Prostate gland (tissue), 2 donors: ENCODE results near the gene CHDH. TPM values are rescaled to one million over a fixed set of nuclear protein-coding genes. Genes with fewer than 3 reads are reported as not detected.

ENCODE experiments used
- DNase-seq: peaks from one replicate; pipeline ENCODE4 v3.0.0-alpha.2; 2019; ENCODE audit warnings: low spot score
- H3K27ac ChIP-seq, 2 donors: fragments of 200-600 bp; sonication (generic); 2 replicates each; pipeline ENCODE4 v1.5.1; 2017 to 2019
- H3K27me3 ChIP-seq: fragments of 200-600 bp; sonication (generic); replicated peaks from 2 replicates; pipeline ENCODE4 v1.5.1; 2019; ENCODE audit not compliant: insufficient read depth
- H3K36me3 ChIP-seq, 2 donors: fragments of 200-600 bp; sonication (generic); 1 replicate in 1 of 2; 2 replicates in 1 of 2; pipeline versions ENCODE4 v1.5.1 to v1.8.1; 2017 to 2019
- H3K4me1 ChIP-seq: fragments of 200-600 bp; sonication (generic); replicated peaks from 2 replicates; pipeline ENCODE4 v1.5.1; 2019
- H3K4me3 ChIP-seq, 2 donors: fragments of 200-600 bp; sonication (generic); 2 replicates each; pipeline ENCODE4 v1.5.1; 2017 to 2019
- H3K9me3 ChIP-seq: fragments of 200-600 bp; sonication (generic); 2 replicates; pipeline ENCODE4 v1.5.1; 2017
- CTCF ChIP-seq, 4 experiments: fragments of 200-600 bp in 2 of 4; fragments of 450-650 bp in 2 of 4; sonication (generic) in 2 of 4; IDR thresholded peaks; 1 replicate in 3 of 4; 2 replicates in 1 of 4; pipeline ENCODE4 v1.5.1; 2016 to 2019; ENCODE audit warnings: antibody characterized with exemption in 4 of 4, mild to moderate bottlenecking in 2 of 4, moderate library complexity in 2 of 4
- POLR2A ChIP-seq: fragments of 450-650 bp; IDR thresholded peaks from one replicate; pipeline ENCODE4 v1.6.1; 2016; ENCODE audit warnings: antibody characterized with exemption, mild to moderate bottlenecking
- POLR2AphosphoS5 ChIP-seq: sonication (generic); formaldehyde crosslinking; IDR thresholded peaks from one replicate; pipeline ENCODE4 v1.6.1; 2017; ENCODE audit warnings: antibody characterized with exemption
- WGBS: methylation state at CpG from one replicate; pipeline ENCODE4 v1.1.5; 2018; 5-methylcytosine and 5-hydroxymethylcytosine counted together
- intact Hi-C: fragments of 100-400 bp; cut with DNase I; formaldehyde crosslinking; loops from one replicate; pipeline ENCODE4 v1.14.2; 2022
- total RNA-seq, 2 donors: library from RNA; depleted of rRNA; stranded (reverse); fragments of >200 nt; gene quantifications; one replicate each; pipeline ENCODE4 v1.1.0, GENCODE V29; 2016

Gene CHDH
- total RNA-seq, 2 donors from 2014 or later: 40.2 to 43.9 TPM

- intact Hi-C loops: no loop called here
- WGBS: 94% methylated on average over 4 of the region's 4 CpGs
These were observed 31.2 kb downstream of the CHDH start for GRCh38 chr3:53815067-53815466.

GRCh38 chr3:53813876-53814275, 32.3 kb downstream of the CHDH start:
- intact Hi-C loops: no loop called here
- WGBS: 87% methylated on average over 10 of the region's 10 CpGs
- peaks cover 0 to 4% of the 10 kb centered on the region in 2 donors for H3K36me3 ChIP-seq
- no peak overlapping the region for H3K4me3 ChIP-seq
- H3K4me1 ChIP-seq: no peaks in the 10 kb centered on the region
- DNase-seq: no peak
- H3K27ac ChIP-seq: no peak overlapping the region
- no peaks in the 10 kb centered on the region for H3K27me3 ChIP-seq
- H3K9me3 ChIP-seq: no peaks in the 10 kb centered on the region
- no peak for TF ChIP-seq CTCF (IDR thresholded peaks at IDR 0.05)
- TF ChIP-seq POLR2AphosphoS5: no peak
- no peak for TF ChIP-seq POLR2A

More at GRCh38 chr3:53815067-53815466, 31.2 kb downstream of the CHDH start:
- no peaks in the 10 kb centered on the region for H3K27me3 ChIP-seq
- no peak for DNase-seq
- H3K4me1 ChIP-seq: no peaks in the 10 kb centered on the region
- H3K9me3 ChIP-seq: no peaks in the 10 kb centered on the region
- H3K36me3 ChIP-seq: peaks cover 0 to 10% of the 10 kb centered on the region in 2 donors
- no peak overlapping the region for H3K27ac ChIP-seq
- no peak overlapping the region for H3K4me3 ChIP-seq
- TF ChIP-seq POLR2A (no peak), CTCF (IDR thresholded peaks at IDR 0.05) (no peak), POLR2AphosphoS5 (no peak)

GRCh38 chr3:53813229-53813628, 33.0 kb downstream of the CHDH start:
- Histone ChIP-seq H3K36me3 (peaks cover 0 to 3% of the 10 kb centered on the region in 2 donors), H3K27me3 (no peaks in the 10 kb centered on the region), H3K27ac (no peak overlapping the region), H3K4me3 (no peak overlapping the region), H3K4me1 (no peaks in the 10 kb centered on the region), H3K9me3 (no peaks in the 10 kb centered on the region)
- no peak for TF ChIP-seq POLR2AphosphoS5
- TF ChIP-seq POLR2A: no peak
- TF ChIP-seq CTCF (IDR thresholded peaks at IDR 0.05): no peak
- DNase-seq: no peak
- 74% methylated on average over 5 of the region's 5 CpGs for WGBS
- intact Hi-C loops: no loop called here

GRCh38 chr3:53812434-53812833, 33.8 kb downstream of the CHDH start:
- WGBS: 66% methylated on average over 4 of the region's 4 CpGs
- Histone ChIP-seq H3K4me3 (no peak overlapping the region), H3K27me3 (no peaks in the 10 kb centered on the region), H3K36me3 (peaks cover 0 to 3% of the 10 kb centered on the region in 2 donors), H3K4me1 (no peaks in the 10 kb centered on the region), H3K9me3 (no peaks in the 10 kb centered on the region), H3K27ac (no peak overlapping the region)
- intact Hi-C loops: no loop called here
- TF ChIP-seq CTCF (IDR thresholded peaks at IDR 0.05): no peak
- no peak for DNase-seq

GRCh38 chr3:53811143-53811927, 34.9 kb downstream of the CHDH start:
- TF ChIP-seq POLR2A: no peak
- TF ChIP-seq CTCF (IDR thresholded peaks at IDR 0.05): no peak
- TF ChIP-seq POLR2AphosphoS5: no peak
- 90% methylated on average over 23 of the region's 24 CpGs for WGBS
- Histone ChIP-seq H3K27me3 (no peaks in the 10 kb centered on the region), H3K4me3 (no peak overlapping the region), H3K9me3 (no peaks in the 10 kb centered on the region), H3K4me1 (no peaks in the 10 kb centered on the region), H3K36me3 (no peaks in the 10 kb centered on the region), H3K27ac (no peak overlapping the region)
- intact Hi-C loops: no loop called here
- no peak for DNase-seq
